M059J (cell line): ENCODE measurements around the gene IL4I1. TPM values are rescaled to one million over a fixed set of nuclear protein-coding genes. Genes with fewer than 3 reads are reported as not detected.

ENCODE experiments used
- DNase-seq: peaks from one replicate; pipeline ENCODE4 v3.0.0-alpha.2; 2012; ENCODE audit warnings: low read depth
- total RNA-seq: library from RNA; depleted of rRNA; stranded (reverse); fragments of >200 nt; shearing (Covaris generic); gene quantifications from 2 replicates; pipeline ENCODE4 v1.2.3, GENCODE V29; 2014

The IL4I1 gene
- total RNA-seq, 1 experiment from 2014 or later = 12.5 TPM

DNA sequence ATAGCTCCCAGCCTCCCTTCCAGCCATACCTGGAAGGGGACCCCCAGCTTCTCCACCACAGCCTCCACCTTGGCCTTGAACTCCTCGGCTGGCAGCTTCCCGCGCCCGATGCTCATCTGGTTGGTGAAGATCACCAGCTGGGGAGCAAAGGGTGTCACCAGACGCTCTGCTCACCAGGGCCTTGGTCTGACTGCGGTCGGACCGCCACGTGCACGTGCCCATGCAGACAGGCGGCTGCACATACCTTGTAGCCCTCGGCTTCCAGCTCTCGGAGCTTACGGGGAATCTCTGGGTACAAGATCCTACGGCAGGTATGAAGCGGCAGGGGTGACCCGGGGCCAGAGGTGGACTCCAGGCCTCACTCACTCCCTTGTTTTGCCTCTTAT lies 32.8 kb downstream of the IL4I1 start:
- DNase-seq = no peak

DNA sequence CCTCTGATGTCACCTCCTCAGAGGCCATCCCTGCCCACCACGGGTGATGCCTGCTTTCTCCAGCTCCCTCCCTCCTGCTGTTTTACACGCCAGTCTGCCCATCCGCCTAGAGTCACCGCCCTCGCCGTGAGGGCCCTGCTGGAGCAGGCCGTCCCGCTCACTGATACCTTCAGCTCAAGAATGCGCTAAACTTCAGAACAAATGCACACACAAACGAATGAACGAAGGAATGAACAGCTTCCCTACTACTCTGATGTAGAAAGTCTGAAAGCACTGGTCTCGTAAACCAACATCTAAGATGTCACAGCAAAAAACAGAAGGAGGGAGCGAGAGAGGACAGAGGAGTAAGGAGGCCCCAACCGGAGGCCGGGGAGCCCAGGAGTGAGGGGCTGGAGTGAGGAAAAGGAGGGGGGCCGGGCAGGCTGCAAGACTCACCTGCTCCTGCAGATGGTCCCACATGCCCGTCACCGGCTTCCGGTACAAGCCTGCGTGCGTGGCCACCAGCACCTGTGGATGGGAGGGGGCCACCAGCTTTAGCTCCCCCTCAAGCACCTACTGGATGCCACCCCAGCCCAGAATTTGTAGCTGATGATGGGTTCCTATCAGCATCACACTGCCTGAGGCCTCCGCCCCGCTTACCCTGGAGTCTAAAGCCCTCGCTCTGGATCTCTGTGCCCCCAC lies 33.3 kb downstream of the IL4I1 start:
- DNase-seq = no peak

DNA sequence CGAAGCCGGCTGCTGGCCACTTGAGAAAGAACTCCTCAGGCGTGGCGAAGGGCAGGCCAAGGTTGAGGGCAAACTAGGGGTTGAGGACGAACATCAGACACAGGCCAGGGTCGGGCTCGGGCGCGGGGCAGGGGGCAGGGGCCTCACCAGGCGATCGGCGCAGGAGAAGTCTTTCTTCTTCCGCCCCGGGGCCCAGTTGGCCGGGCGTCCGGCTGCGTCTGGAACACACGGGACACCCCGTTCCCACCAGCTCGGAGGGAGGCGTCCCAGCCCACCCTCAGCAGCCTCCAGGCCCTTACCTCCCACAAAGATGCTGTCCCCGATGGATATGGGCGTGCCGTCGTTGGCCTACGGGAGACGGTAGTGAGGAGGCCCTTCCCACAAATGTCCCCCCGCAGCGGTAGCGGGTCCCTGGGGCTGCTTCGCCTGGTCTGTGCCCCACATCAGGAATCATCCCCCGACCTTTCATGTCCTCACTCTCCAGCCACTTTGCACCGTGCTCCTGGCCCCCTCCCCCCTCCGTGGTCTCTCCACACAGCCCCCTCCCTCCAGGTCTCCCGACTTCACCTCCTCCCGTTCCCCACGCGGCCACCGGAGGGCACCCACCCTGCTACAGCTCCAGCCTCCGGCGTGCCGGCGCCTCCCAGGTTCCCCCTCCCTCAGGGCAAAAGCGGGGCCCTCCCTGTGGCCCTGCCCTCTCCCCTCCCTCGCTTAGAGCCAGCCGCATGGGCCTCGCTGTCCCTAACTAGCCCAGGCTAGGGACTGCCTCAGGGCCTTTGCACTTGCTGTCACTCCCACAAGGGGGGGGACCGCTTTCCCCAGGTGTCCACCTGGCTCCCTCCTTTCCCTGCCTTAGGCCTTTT lies 34.1 kb downstream of the IL4I1 start:
- DNase-seq = no peak

DNA sequence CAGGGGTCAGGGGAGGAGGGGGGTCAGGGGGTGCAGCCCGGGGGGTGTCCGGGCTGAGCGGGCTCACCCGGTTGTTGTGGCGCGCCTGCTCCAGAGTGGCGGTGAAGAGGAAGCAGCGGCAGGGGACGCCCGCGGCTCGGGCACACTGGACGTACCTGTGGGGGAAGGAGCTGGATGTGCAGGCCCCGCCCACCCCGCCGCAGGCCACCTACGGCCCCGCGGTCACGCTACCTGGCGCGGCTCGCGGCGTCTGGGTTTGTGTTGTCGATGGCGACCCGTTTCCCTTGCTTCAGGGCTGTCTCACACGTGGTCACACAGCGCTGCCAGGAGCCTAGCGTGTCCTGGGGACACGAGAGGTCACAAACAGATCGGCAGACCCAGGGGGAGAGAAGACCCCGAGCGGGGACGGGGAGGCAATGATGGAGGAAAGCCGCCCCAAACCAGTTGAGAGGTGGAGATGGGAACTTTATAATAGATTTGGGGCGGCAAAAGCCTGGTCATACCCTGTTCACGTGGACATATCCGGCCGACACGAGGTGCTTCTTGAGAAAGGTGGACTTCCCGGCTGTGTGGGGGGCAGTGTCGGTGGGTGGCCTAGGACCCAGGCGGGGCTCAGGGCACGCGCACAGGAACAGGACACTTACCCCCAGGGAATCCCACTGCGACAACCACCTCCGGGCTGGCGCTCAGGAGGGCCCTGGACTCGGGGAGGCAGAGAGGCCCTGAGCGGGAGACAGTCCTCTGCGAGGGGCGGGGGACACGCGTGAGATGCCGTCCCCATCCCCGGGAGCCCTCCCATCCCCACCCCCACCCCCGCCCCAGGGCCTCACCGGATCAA lies 34.9 kb downstream of the IL4I1 start:
- no peak for DNase-seq

DNA sequence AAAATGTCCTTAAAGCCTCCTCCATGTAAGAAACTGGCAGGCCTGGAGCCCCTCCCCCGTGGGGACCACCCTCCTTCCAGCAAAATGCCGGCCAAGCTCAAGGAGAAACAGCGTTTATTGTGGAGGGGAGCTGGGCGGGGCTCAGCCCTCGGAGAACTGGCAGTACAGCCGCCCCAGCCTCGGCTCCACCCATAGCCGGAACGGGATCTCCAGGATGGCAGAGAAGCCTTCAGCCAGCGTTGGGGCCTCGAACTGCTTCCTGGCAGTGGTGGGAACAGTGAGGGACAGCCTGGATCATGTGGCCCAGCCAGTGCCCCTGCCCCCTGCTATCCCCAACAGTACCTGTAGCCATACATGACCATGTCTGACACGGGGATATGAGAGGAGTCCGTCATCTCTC lies 35.6 kb downstream of the IL4I1 start:
- DNase-seq = no peak

DNA sequence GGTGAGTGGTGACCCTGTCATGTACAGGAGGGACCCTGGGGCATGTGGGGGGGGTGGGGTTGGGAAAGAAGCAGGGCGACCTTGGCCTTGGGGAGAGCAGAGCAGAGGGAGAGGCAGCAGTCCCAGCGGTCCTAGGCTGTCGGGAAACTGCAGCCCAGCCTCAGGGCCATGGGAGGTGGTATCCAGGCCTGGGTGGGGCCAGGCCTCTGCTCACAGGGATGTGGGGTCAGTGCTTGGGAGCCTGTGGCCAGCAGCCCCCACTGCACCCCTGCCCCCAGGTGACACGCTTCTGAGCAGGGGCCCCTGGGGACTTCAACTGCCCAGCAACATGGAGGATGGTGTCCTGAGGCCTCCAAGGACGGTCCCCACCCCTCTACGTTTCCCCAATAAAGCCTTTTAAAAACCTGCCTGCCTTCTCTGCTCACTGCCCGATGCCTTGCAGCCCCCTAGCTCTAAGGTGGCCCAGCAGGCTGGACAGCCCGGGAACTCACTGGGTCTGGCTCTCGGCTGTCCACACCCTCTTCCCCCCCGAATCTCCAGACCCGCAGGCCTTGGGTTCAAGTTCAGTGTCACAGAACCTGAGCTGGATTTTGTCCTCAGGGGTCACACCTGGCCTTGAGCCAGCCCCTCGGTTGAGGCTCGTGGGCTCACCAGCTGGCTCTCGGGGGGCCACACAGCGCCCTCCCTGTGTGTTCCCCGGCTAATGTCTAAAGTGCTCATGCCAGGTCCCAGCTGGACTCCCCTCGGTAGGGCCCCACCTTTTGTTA lies 36.2 kb downstream of the IL4I1 start:
- DNase-seq = no peak

DNA sequence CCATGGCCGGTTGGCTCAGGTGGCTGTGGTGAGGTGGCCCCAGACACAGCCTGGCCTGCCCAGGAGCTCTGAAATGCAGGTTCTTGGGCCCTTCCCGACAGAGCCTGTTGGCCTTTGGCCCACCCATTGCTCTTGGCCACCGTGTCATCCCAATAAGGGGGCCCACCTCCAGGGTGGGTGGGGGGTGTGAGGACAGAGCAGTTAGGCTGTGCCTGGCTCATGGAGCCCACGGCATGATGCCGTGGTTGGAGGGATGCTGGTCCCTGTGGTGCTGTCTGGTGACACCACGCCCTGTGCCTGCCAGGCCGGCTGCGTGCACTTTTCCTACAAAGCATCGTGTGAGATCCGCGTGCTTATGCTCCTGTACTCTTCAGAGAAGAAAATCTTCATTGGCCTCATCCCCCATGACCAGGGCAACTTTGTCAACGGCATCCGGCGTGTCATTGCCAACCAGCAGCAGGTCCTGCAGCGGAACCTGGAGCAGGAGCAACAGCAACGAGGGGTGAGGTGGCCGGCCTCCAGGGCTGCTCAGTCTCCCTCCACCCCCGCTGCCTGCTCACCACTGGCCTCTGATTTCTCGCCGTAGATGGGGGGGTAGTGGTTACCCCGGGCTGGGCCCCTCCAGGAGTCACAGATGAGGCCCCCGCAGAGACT lies 36.9 kb downstream of the IL4I1 start:
- DNase-seq = no peak

DNA sequence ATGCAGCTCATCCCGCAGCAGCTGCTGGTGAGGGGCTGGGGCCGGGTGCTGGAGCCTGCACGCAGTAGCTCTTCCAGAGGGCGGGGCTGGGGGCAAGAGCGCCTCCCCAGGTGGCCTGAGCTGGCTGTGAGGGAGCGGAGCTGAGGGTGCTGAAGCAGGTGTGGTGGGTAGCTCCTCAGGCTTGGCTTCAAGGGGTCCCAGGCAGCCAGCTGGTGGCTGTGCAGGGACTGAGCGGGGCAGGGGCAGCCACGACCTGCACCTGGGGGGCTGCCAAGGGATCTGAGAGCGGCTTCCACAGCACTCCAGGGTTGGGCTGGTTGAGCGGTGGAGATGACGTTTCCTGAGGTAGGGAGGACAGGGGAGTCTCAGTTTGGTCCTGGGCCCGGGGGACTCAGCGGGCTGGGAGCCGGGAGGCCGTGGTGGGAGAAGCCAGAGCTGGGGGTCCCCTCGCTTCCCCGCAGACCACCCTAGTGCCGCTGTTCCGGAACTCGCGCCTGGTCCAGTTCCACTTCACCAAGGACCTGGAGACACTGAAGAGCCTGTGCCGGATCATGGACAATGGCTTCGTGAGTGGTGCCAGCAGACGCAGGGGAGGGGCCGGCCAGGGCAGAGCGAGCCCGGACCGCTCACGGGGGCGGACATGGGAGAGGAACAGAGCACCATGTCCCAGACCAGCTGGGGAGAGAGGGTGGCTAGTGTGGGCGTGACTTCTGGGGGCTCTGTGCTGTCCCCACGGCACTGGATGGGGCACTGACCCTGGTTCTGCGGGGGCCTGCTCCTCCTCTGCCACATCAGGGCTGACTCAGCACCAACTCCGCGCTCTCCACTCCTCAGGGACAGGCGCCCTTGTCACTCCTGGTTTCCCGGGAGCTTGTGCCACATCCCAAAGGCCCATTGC lies 38.4 kb downstream of the IL4I1 start:
- DNase-seq = peak; percentile 57

DNA sequence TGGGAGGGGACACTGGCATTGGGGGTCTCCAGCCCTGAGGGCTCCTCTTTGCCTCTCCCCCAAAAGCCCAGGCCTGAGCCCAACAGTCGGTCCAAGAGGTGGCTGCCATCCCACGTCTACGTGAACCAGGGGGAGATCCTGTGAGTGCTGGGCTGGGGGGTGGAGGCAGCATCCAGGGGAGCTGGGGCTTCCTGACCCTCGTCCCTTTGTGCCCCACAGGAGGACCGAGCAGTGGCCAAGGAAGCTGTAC lies 38.9 kb downstream of the IL4I1 start:
- DNase-seq = no peak

DNA sequence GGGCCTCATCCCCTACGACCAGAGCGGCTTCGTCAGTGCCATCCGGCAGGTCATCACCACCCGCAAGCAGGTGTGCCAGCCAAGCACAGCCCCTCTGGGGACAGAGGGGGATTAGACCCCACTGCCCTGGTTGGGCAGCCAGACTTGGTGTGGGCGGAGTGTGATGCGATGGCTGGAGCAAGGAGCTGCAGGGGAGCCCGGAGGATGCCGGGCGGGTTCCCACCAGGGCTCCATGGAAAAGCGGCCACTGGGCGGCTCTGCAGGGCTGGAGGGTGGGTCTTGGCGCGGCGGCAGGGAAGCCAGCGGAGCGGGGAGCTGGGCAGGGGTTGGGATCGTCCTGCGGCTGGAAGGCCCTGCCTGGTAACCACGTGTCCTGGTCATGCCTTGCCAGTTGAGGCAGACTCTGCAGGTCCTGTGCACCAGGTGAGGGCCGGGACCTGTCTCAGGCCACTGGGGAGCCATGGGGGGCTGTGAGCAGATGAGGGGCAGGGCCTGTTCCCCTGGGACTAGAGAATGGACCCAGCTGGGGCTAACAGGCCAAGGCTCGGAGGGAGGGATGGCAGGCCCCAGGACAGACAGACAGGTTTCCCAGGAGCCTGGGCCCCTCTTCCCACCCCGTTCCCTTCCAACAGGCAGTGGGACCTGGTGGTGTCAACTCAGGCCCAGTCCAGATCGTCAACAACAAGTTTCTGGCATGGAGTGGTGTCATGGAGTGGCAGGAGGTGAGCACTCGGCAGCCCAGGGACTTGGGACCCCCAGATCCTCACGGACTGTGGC lies 39.4 kb downstream of the IL4I1 start:
- DNase-seq = no peak

DNA sequence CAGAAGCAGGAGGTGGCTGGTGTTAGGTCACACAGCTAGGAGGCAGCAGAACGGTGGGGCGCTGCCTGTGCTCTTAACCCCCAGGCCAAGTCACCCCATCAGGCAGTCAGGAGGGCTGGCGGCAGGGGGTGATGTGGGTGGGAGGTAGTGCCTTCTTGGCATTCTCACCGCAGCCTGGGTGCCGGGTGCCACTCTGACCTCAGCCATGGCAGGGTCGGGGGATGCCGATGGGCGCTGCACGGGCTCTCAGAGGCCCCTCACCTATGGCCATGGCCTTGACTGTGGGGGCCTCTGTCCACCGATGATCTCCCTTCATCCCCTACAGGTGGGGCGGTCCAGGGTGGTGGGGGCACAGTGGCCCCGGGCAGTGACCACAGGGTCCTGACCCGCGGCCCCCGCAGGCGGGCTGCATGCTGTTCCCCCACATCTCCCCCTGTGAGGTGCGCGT lies 40.1 kb downstream of the IL4I1 start:
- no peak for DNase-seq

DNA sequence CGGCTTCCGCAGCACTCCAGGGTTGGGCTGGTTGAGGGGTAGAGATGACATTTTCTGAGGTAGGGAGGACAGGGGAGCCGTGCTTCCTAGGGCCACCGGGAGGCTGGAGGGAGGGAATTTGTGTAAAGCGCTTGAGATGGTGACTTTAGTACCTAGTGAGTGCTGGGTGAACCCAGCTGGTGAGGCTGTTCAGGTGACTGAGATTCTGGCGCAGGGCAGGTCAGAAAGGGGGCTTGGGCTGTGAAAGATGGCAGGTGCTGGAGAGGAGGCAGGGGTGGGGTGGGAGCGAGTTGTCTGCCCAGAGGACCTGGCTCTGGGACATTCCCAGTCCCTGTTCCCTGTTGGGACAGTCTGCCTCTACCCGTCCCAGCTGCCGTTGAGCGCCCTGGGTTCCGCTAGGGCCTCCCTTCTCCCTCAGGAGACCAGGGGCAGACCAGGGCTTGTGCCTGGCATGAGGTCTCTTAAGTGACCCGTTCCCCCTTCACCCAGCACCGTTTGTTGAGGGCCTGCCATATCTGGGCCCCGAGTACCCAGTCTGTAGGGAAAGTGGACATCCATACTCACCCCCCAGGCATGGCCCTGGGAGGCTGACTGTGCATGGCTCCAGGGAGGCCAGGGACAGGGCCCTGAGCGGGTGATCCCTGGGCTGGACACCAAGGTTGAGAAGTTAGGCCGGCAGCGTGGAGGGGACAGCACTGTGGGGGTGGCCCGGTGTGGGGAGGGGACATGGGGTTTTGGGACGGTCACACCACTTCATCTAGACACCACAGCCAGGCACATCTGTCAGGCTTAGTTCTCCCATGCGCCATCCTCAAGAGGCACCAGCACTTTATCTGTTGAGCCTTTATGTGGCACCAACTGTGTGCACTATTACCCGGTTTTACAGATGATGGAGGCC lies 40.8 kb downstream of the IL4I1 start:
- no peak for DNase-seq

DNA sequence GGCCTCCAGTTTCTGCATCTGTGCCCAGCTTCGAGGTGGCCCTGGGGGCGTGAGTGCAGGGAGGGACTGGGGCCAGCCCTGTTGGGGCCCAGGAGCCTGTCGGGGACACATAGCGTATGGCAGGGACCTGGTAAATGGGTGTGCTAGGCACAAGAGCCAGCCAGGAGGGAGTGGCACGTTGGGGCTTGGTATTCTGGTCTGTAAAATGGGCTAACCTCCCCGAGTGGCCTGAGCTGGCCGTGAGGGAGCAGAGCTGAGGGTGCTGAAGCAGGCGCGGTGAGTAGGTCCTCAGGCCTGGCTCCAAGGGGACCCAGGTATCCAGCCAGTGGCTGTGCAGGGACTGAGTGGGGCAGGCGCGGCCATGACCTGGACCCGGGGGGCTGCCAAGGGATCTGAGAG lies 41.4 kb downstream of the IL4I1 start:
- no peak for DNase-seq

DNA sequence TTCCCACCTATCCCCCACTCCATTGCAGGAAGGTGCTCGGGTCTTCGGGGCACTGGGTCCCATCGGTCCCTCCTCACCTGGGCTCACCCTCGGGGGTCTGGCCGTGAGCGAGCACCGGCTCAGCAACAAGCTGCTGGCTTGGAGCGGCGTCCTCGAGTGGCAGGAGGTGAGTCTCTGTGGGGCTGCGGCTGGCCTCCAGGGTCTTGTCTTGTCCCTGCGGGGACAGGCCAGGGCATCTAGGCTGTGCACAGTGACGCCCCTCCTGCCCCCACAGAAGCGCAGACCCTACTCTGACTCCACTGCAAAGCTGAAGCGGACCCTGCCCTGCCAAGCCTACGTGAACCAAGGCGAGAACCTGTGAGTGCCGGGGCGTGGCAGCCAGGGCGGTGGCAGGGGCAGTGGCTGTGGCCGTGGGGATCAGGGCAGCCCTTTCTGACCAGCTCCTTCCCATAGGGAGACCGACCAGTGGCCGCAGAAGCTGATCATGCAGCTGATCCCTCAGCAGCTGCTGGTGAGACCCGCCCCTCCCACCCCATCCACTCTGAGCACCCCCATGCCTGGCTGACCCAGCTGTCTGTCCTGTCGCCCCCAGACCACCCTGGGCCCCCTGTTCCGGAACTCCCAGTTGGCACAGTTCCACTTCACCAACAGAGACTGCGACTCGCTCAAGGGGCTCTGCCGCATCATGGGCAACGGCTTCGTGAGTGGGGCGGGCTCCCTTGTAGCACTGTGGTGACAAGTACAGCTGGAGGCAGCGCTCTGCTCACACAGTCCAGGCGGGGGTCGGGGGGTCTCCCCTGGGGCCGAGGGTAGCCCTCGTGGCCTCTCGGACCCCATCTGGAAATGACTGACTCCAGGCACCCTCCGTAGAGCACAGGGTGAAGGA lies 42.1 kb downstream of the IL4I1 start:
- no peak for DNase-seq

DNA sequence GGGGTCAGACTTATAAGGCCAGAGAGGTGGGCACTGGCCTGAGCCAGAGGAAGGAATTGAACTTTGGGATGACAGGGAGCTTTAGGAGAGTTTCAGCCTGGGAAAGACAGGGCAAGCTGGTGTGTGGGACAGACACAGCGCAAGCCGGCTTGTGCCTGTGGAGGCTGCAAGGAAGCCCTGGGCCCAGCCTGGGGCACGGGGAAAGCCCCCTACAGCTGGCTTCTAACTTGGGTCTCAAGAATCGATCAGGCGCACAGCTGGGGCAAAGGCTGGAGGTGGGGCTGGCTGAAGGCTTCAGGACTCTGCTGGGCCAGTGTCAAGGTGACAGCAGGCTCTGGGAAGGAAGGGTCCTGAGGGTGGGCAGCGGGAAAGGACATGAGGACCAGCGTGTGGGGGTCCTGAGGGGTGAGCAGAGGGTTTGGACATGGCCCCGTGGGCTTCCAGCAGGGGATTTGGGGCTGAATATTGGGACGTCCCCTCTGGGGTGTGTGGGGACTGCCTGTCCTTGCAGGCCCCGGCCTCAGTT lies 42.8 kb downstream of the IL4I1 start:
- no peak for DNase-seq

DNA sequence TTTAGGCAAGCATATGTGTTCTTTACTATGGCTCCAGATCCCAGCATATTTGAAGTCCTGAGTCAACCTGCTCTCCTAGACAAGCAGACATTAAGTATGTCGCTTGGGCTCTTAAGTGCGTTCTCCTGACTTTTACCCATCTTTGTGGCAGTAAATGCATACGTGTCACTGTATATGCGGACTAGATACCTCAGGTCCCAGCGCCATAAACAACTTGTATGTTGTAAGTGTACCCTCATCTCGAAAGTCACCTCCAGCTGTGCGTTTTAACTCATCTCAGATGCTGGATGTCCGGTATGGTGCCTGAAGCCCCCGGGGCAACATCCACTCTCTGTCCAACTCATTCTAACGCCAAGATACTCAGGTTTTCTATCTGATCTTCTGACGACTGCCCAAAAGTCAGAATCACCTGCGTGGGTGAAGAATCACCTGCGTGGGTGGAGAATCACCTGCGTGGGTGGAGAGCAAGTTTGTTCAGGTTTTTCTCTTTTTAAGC lies 44.0 kb downstream of the IL4I1 start:
- DNase-seq = no peak
